Posterior vena cava (tissue), 2 donors: ENCODE measurements around the gene RAD51. TPM values are rescaled to one million over a fixed set of nuclear protein-coding genes. Genes with fewer than 3 reads are reported as not detected.

Source experiments
- DNase-seq: peaks from one replicate; pipeline ENCODE4 v3.0.0-alpha.2; 2020; ENCODE audit warnings: low spot score
- intact Hi-C, 2 donors: fragments of 100-400 bp; cut with DNase I; formaldehyde crosslinking; loops; one replicate each; pipeline versions ENCODE4 v1.14.1 to v1.14.2; 2022 to 2023
- total RNA-seq, 2 donors: library from RNA; stranded (reverse); fragmentation: NEBNext Ultra II Directional; extraction: Animal tissue kit (Norgen Biotek cat#: 25700); gene quantifications; one replicate each; pipeline ENCODE4 v1.2.1, GENCODE V29; 2021
- donor health status: DM: yes; HTN: yes; CAD: no.
- donor health status: DM: yes; HTN: yes; CAD: no.

The RAD51 gene
- total RNA-seq, 2 donors from 2014 or later, result 0.52 to 1.0 TPM

DNA sequence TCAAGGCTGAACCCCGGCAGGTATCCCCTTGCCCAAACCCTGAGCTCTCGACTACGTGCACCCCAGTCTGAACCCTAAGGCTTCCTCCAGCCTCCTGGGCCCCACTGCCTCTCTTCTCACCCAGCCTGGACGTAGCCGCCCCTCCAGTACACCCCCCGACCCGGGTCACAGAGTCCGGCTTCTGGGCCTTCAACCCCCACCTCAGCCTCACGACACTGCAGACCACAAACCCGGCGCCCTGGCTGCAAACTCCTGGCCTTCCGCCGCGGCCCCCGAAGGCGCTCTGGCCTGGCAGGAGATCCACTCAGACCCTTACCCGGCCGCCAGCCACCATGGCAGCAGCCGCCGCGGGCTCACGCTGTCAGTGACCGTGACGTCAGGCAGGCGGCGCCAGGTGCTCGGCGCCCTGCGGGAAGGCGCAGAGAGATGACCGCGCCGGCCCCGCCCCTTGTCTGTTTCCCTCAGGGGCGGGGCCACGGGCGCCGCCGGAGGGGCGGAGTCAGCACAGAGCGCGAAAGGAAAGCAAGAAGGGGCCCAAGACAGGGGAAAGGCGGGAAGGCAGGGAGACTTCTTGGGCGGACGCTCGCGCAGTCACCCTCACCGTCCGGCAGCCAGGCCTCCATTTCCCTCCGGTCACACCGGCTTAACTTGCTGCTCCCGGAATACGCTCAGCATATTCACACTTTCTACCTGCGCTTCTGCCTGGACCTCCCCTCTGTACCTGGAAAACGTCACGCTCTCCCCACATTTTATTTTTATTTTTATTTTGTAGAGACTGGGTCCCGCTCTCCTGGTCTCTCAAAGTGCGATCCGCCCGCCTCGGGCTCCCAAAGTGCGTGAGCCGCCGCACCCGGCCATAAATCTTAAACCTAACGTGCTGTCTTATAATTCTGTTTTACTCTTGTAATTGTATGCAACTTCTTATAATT lies 60.2 kb downstream of the RAD51 start, which contains the start of gene RMDN3:
TSS of gene RMDN3 (minus strand) at position 372 of the 929 bp plus-strand sequence. CDS start 471 bp downstream, outside the sequence.
- intact Hi-C loops, result no loop called here
- DNase-seq, result peak; percentile 97

DNA sequence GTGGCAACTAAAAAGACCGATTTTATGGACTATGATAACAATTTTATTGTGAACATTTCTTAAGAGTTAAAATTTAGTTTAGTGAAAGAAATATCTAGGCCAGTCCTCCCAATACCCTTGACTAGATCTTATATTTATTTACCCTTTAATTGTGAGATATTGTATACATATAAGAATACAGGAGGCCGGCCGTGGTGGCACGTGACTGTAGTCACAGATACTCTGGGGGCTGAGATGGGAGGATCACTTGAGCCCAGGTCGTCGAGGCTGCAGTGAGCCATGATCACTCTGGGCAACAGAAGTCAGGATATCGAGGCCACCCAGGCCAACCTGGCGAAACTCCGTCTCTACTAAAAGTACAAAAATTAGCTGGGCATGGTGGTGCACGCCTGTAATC lies 60.8 kb downstream of the RAD51 start:
- intact Hi-C loops, result no loop called here
- DNase-seq, result no peak

DNA sequence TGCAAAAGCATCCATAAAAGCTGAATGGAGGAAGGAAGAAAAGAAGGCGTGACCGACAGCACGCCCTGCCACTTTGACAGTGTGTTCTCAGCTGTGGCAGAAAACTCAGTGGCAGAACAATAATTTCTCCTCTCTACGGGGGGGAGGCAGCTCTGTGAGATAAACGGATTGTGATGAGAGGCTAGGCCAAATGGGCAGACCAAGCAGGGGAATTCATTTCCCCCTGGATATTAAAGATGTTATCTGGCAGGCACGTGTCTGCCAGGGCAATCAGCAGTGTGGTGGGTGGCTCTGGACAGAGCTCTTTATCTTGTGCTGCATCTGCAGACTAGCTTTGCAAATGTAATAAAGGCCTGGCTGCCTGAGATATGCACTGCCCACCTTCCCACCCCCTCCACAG lies 62.0 kb downstream of the RAD51 start:
- no peak for DNase-seq
- intact Hi-C loops, result no loop called here

DNA sequence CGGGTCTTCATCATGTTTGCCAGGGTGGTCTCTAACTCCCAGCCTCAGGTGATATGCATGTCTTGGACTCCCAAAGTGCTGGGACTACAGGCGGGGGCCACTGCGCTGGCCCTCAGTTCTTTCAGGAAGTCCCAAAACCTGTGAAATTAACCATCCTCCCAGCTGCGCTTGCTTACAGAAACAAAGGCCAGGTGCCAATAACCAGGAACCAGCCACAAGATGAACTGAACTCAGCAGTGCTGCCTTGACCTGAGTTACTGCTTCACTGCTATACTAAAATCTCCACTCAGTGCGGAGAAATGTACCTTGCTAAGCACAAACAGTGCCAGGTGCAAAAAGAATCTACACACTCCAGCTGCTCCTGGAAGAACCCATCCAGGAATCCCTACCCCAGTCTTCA lies 65.0 kb downstream of the RAD51 start:
- DNase-seq, result no peak
- intact Hi-C loops, result loop anchor here in 1 of 2 donors (1.0 kb wide), 1 partner anchor 21 kb away; no protein-coding TSS in a partner anchor

DNA sequence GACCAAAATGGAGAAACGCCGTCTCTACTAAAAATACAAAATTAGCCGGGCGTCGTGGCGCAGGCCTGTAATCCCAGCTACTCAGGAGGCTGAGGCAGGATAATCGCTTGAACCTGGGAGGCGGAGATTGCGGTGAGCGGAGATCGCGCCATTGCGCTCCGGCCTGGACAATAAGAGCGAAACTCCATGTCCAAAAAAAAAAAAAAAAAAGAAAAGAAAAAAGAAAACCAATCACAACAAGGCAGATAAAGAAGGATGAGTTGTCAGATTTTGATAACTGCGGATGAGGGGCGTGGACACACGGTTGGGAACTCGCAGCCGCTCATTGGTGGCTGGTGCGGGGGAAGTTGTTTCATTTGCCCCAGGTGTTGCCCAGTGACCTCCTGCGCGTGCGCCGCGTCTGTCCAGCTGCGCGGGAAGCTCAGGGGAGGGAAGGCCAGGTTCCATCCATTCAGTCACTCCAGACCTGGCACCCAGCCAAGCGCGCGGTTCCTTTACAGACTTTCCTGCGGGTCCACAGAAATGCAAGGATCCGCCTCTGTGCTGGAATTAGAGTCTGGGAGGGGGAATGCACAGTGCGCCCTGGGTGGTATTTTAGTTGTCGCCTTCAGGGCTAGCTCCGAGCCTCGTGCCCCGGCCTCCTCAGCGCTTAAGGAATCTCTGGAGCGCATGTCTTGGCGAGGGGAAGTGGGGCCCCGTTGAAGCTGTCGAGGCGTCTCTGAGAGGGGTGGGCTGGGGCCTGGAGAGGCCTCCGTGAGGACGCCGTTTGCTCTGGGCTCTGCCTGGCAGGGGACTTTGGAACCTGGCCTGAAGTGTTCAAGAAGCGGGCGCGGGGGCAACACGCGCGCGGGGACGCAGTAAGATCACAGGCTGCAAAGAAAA lies 68.2 kb downstream of the RAD51 start:
- peak; percentile 90 for DNase-seq
- intact Hi-C loops, result no loop called here

DNA sequence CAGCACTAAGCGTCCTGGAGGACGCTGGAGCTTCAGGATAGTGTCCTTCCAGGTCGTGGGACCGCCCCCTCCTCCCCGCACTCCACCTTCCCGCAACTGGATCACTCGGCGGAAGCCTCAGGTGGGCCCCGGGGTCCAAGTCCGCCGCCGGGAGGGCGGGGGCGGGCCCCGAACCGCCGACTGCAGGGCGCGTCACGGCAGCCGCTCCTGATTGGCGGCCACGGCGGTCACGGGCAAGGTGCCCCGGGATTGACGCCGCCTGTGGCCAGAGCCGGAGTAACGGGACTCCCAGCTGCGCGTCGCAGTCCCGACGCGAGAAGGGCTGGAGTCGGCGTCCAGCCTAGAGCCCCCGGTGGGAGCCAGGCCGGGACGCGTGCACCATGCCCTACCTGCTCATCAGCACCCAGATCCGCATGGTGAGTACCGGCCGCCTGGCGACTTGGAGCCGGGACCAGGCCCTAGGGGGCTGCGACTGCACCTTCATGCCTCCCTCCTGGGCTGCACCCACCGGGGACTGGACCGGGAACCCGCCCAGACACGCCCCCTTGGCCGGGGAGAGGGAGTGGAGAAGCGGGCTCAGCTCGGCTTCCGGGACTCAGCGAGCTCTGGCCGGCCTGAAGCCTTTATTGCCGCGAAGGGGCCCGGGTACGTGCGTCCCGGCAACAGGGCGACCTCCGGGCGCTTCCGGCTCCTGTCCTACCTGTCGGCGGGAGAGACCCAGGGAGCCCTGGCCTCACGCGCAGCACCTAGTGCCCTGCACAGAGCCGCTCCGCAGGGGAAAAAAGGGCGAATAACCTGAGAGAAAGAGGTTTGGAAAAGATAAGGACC lies 69.0 kb downstream of the RAD51 start, which contains the start of gene GCHFR:
TSS of gene GCHFR (plus strand) at position 268 of the 828 bp plus-strand sequence. CDS start at position 381, 113 bp downstream.
- DNase-seq, result peak; percentile 92
- intact Hi-C loops, result no loop called here

DNA sequence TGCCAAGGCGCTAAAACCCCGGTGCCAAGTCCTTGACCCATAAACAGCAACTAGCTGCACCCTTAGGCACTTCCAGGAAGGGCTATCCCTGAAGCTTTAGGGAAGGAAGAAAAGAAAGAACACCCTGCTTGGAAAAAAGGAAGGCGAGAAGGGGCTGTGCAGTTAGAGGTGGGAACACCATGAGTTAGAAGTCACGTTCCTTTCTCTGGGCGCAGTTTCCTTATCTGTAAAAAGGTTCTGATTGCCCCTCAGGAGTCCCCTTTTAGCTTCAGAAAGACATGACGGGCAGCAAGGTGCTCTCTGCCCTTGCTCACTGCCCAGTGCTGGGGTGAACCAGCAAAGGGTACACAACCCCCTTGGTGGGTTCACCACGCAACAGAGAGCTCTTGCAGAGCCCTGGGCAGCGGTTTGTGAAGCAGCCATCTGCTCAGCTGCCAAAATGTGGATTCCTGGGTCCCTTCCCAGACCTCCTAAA lies 69.7 kb downstream of the RAD51 start:
- DNase-seq, result no peak
- intact Hi-C loops, result no loop called here

DNA sequence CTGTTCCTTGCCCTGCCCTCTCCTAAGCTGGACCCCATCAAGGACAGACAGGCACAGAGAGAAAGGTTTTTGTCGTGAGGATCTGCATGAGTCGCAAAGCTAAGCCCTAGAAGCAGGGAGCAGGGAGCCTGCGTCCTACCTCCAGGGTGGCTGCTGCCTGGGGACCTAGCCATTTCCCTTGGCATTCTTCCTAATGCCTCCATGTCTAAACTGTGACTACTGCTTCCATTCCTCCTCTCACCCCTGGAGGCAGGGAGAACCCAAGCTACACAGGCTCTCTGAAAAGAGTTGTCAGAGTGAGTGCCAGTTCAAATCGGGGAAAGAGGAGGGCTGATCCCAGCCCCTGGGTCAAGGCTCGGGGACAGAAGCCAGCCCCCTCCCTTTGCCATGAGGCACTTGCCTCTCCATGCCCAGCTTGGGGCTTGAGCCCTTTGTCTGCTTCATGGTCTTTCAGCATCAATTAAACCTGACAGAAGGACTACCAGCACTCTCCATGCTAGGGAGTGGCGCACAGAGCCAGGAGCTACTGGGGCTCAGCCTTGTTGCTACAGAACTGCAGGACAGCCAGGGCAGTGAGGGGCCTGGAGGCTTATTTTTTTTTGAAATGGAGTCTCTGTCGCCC lies 71.3 kb downstream of the RAD51 start:
- DNase-seq, result no peak
- intact Hi-C loops, result no loop called here

DNA sequence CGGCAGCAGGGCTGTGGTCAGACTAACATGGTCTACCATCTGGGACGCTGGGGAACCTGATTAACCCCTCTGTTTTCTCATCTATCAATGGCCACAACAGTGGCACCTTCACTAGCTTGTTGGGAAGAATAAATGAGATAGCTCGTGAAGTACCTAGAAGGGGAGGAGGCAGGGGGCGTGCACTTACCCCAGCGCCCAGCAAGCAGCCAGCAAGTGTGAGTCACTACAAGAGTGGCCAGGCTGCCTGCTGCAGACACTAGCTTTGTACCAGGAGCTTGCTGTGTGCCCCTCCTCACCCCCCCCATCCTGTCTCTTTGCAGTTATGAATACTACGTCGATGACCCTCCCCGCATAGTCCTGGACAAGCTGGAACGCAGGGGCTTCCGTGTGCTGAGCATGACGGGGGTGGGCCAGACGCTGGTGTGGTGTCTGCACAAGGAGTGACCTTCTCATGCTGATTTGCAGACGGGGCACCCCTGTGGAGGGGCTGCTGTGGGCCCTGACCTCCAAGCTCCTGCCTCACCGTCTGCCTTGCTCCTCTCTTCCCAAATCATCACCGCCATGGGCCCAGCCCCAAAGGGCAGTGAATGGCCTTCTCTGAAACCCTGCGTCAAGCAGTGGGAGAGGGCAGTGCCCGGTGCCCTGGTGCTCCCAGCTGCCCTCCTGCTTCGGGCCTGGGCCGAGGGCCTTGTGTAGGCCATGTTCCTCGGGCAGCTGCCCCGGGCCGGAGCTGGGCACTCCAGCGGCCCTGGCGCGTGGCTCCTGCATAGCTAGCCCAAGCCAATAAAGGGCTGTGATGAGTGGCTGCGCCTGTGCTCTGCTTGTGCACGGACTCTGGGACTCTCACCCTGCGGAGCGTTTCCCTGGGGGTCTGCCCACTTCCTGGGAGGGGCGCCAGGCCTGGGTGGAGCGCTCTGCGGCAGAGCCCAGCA lies 72.2 kb downstream of the RAD51 start:
- intact Hi-C loops, result no loop called here
- DNase-seq, result no peak

DNA sequence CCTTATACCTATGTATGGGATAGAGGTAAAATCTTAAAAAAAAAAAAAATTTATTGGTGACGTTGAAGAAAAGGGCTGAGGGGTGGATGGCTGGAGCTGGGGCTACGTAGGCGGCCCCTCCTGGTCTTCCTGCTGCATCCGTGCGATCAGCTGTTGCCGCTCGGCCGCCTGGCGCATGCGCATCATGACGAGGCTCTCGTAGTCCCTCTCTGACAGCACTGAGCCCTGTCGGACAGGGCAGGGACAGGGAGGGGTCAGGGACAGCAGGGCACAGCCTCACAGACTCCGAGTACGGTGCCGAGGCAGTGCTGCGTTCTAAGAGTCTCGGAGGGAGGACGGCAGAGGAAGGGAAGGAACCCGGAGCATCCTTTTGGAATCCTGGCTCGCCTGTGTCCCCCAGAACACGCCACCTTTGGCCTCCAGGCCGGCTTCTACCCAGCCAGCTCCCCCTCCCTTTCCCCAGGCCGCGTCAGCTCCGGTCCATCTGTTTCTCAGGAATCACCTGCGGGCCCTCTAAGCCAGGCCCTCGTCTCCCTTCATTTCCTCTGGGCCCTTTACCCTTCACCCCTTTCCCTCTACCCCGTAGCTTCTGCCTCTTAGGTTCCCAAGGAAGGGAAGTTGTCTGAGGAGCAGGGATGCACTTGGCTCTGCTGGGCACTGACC lies 73.0 kb downstream of the RAD51 start:
- intact Hi-C loops, result no loop called here
- no peak for DNase-seq

DNA sequence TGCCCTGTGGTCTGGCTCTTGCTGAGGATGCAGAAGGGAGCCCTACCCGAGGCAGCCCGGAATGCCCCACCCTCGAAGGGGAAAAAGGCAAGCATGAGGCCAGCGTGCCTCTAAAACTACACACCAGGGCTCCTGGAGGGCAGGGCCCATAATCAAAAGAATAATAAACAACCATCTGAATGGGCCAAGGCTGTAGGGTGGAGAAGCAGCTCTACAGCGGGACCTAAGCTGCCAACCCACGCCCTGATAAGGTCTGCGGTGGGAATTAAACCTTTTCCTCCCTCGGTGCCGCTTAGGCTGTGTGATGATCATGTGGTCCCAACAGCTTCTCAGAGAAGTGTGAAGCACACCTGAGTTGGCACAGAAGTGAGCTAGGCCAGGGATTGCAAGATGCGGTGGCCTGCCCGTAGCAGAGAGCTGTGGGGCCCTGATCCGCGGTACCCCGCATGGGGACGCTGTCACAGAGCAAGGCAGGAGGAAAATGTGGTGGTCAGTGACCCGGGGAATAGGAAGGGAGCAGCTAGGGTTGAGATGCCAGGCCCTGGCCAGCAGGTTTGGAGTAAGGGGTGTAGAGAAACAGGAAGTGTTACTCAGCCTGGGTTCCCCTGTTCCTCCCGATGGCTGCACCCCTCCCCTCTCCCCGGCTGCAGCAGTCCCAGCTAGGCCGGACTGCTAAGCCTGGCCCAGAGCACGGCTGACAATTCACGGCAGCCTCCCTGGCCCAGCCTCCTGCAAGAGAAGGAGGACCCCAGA lies 73.7 kb downstream of the RAD51 start:
- intact Hi-C loops, result no loop called here

DNA sequence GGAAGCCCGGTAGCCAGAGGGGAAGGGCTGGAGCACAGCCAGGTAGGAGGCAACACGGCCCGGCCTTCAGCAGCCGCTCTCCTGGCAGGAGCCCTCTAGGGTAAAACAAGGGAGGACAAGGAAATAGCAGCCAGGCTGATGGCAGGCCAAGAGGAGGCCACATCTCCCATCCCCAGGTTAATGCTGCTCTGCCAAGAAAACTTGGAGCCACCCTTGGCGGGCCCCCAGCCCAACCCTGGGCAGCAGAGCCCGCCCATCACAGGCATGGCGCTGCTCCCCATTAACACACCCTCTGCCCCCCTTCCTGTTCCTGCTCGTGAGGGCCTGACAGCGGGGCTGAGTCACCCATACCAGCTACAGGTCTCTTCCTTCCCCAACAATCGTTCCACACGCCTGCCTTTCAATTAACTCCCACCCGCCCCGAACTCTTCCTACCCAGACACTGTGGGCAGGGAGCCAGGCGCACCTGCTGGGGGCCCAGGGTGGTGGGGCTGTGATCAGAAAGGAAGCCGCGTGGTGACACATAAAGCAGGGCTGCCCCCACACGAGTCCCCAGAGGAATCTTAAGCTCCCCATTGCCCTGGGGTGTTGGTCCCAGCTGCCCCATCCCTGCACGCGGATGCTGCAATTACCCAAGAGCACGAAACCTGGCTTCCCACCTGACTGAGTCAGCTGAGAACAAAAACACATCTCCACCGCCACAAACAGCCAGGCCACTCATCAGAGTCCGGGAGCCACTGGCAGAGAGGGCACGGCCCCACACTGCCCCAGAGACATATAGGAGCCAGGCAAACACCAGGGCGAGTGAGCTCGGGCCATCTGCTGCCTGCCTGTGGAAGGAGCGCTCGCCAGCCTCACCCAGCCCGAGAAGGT lies 74.5 kb downstream of the RAD51 start, which contains the start of gene C15orf62:
TSS of gene C15orf62 (plus strand) at position 707 of the 873 bp plus-strand sequence. CDS start 516 bp downstream, outside the sequence.
- no peak for DNase-seq
- intact Hi-C loops, result no loop called here

More for the DNA sequence above, 73.7 kb downstream of the RAD51 start:
- DNase-seq, result no peak

DNA sequence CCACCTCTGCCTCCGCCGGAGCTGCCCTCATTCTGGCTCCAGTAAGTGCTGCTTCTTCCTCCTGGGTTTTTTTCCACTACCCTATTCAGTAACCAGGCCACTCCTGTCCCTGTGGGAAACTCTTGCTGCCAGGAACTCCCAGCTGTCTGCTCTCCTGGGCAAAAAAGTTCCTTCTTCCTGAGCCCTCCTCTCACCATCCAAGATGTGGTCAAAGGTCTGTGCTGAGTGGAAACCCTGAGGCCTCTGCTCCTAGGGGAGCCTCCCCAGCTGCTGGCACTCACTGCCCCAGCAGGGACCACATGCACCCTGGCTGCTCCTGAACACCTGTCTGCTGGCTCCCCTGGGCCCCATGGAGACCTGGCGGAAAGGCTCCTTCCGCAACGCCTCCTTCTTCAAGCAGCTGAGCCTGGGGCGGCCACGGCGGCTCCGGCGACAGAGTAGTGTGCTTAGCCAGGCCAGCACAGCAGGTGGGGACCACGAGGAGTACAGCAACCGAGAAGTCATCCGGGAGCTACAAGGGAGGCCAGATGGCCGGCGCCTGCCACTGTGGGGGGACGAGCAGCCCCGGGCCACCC lies 75.3 kb downstream of the RAD51 start:
- no peak for DNase-seq
- intact Hi-C loops, result no loop called here

DNA sequence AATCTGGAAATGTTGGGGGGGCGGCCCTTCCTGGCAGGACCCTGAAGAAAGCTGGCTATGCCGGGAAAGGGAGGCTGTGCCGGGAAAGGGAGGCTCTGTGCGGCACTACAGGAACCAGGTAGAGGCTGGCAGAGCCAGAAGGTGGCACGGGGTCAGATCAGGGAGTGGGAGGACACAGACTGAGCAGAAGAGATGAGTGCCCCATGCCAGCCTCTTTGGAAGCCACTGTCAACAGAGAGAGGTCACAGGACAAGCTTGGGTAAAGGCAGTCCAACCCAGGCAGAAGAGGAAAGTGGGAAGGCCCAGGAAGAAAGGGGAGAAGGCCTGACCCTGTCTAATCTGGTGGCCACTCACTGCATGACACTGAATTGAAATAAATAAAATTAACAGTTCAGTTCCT lies 76.3 kb downstream of the RAD51 start:
- intact Hi-C loops, result no loop called here

DNA sequence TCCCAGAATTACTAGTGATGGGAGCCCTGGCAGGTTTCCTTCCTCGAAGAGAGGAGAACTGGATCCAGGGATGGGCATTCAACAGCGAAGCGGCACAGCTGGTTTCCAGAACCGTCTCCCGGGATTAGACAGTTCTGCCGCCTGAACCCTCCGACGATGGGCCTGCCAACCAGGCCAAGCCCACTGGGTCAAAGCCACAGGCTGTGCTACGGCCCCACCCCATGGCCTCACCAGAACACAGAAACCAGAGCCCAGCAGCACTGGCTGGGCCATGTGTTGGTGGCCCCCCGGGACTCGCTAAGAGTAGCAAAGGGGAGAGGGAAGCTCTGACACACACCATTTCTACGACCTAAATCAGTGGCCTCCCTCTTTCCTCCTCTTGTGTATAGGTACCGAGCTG lies 77.0 kb downstream of the RAD51 start:
- intact Hi-C loops, result no loop called here
- DNase-seq, result no peak

More for the DNA sequence above, 76.3 kb downstream of the RAD51 start:
- DNase-seq, result no peak
